ENCODE measurements around the gene PPP1R18.
"Not testable (repeated sequence)": the region's sequence is repeated elsewhere in the genome, so short reads cannot be mapped to it uniquely, and the experiment has no call there.

The PPP1R18 gene

DNA sequence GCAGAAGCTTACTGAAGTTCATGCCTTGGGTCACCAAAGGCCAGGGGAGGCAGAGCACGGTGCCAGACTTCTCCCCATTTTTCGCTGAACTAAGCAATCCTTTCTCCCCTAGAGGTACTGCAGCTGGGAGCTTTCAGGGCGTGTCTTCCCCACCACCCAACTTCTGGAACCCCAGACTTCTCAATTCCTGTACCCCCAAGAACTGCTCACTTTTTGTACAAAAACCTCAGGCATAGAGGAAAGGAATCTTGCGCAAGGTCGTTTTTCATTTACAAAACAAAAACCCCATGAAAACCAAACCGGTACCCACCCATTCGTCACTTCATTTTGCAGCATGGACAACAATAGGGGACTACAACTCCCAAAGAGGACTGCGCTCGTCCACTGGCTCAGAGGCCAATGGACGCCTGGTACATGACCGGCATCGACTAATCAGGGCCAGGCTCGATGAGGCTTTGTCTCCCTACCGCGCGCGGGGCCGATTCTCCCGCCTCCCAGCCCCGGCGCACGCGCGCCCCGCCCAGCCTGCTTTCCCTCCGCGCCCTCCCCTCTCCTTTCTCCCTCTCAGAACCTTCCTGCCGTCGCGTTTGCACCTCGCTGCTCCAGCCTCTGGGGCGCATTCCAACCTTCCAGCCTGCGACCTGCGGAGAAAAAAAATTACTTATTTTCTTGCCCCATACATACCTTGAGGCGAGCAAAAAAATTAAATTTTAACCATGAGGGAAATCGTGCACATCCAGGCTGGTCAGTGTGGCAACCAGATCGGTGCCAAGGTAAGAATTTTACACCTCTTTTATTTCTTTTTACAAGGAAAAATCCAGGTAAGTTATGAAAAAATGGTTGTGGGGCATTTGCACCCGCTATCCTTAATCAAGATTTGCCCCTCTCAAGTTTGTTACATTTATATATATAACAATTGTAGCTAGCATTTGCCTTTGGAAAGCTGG lies 33.6 kb upstream of the PPP1R18 start, which contains the start of gene TUBB:
Gene TUBB (plus strand): TSS at position 562 of the 947 bp plus-strand sequence. CDS start 155 bp downstream, at position 717.
- DNase-seq (ENCODE audit: low spot score): peak; percentile 99

- DNase-seq (ENCODE audit: low spot score): no peak
Measured at GRCh38 chr6:30719356-30719755, 32.9 kb upstream of the PPP1R18 start.

GRCh38 chr6:30717845-30718720 lies 31.6 kb upstream of the PPP1R18 start:
- DNase-seq (ENCODE audit: low spot score): not testable (repeated sequence)

DNA sequence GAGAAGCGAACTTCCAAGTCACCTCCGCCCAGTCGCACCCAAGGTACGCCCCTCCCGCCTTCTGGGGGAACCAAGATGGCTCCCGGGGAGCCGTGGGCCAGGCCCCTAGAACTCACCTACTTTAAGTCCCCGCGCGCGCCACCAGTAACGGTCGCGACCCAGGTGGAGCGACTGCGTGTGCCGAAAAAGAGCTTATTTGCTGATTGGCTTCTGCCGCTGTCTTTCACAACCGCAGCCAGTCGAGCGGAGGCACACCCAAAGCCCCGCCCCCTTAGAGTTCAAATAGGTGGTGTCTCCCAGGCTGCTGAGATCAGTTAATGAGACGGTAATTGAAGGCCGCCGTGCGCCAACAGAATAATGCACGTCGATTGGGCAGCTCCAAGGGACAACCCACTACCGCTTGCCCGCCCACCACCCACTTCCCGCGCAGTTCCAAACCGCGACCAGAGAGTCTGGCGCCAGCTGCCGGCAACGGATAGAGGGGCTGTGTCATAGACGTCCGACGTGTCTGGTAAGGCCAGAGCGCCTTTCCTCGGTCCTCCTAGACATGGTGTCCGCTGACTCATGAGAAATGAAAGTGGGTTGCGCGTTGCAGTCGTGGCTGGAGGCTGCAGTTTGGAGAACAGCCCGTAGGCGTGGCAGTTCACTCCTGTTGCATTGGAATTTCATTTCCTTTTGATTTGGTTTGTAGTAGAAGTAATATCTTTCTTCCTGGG lies 30.8 kb upstream of the PPP1R18 start, which contains the start of gene MDC1:
Gene MDC1 (minus strand): TSS at position 153 of the 716 bp plus-strand sequence. CDS start 2,106 bp downstream, outside the sequence.
- peak; percentile 100 for DNase-seq (ENCODE audit: low spot score)

DNA sequence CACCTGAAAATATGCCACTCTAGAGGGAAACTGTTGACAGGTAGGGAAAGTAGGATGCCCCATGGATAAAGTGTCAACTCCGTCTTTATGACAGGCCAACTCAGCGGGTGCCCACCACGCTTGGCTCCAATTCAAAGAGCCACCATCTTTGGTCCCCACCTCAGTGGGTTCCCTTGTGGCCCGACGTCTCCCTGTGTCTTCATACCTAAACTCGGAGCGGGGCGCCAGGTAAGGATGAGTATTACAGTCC lies 30.4 kb upstream of the PPP1R18 start:
- DNase-seq (ENCODE audit: low spot score): no peak

DNA sequence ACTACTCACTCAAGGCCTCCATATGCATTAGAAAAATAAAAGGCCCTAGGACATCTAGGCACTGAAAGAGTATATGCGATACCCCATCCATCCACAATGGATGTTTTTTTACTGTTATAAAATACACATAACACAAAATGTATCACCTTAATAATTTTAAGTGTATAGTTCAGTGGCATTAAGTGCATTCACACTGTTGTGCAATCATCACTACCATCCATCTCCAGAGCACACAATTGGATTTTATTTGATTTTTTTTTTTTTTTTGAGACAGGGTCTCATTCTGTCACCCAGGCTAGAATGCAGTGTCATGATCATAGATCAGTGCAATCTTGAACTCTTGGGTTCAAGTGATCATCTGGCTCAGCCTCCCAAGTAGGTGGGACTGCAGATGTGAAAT lies 27.8 kb upstream of the PPP1R18 start:
- DNase-seq (ENCODE audit: low spot score): no peak

DNA sequence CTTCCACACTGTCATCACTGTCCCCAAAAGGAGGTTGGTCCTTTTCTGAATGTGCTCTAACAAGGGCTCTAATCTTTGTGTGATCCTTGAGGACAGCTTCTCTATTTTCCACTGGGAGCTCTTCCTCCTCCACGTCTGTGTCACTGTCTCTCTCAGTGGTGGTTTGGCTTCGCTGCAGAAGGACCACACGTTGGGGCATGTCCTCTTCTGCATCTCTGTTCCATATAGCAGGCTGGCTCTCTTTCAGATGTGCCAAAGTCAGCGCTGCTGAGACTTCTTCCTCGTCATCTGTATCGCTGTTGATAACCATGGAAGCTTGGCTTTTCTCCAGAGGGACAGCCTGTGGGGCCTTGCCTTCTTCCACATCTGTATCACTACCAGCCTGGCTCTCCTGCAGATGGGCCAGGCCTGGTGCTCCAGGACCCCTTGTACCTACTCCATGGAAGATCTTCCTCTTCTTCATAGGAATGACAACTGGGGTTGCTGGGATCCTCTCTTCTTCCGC lies 26.0 kb upstream of the PPP1R18 start:
- no peak for DNase-seq (ENCODE audit: low spot score)

DNA sequence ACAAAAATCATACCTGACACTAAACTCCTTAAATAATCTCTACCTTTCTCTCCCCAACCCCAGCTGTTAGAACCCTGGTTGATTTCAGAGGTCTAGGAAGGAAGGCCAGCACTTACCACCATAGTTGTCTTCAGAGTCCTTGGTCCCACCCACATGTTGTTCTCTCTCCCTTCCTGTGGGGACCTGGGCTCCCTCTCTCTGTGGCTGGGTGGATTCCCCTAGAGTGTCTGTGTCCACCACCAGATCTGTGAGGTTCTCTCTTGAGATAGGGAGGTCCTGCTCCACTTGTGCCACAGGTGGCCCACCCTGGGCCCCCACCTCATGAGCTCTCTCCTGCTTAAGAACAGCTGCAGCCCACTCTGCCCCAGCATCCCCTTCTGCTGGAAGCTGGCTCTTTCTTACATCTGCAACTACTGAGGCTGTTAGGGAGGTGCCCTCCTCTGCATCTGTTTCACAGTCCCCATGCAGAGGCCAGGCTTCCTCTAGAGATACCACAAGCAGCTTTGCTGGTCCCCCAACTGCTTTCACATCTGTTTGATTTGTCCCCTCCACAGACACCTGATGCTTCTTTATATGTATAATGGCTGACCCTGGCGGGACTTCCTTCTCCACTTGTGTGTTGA lies 25.4 kb upstream of the PPP1R18 start:
- DNase-seq (ENCODE audit: low spot score): no peak

DNA sequence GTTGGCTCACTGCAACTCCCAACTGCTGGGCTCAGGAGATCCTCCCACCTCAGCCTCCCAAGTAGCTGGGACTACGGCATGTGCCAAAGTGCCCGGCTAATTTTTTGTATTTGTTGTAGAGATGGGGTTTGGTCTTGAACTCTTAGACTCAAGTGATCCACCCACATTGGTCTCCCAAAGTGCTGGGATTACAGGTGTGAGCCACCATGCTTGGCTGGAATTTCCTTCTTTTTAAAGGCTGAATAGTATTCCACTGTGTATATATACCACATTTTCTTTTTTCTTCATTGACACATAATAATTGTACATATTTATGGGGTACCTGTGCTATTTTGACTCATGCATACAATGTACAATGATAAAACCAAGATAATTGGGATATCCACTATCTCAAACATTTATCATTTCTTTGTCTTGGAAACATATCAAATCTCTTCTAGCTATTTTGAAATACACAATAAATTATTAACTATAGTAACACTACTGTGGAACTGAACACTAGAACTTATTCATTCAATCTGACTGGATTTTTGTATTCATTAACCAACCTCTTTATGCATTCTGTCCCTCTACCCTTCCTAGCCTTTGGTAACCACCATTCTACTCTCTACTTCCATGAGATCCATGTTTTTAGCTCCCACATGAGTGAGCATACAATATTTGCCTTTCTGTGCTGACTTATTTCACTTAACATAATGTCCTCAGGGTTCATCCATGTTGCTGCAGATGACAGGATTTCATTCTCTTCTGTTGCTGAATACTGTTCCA lies 22.8 kb upstream of the PPP1R18 start:
- DNase-seq (ENCODE audit: low spot score): no peak

DNA sequence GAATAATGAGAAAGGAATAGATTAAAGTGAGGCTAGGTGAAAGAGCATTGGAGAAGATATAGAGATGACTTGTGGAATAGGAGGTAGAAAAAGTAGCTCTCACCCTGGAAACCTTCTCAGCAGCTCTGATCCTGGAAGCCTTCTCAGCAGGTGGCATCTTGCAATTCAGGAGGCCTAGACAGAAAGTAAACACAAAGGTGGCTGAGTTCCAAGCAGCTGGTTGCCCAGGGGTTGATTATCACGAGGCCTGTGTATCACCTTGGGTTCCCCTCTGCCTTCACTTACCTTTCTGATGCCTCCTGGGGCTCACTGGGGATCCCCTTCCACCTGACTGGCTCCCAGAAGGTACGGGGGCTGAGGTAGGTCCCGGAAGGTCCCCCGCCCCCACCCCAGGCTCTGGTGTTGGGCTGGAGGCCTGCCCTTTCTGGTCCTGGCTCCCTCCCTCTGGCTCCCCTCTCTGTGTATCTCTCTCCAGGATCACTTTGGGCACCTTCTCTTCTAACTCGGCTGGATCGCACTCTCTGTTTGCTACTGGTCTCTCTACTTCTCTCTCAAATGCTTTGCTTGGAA lies 20.9 kb upstream of the PPP1R18 start:
- no peak for DNase-seq (ENCODE audit: low spot score)

DNA sequence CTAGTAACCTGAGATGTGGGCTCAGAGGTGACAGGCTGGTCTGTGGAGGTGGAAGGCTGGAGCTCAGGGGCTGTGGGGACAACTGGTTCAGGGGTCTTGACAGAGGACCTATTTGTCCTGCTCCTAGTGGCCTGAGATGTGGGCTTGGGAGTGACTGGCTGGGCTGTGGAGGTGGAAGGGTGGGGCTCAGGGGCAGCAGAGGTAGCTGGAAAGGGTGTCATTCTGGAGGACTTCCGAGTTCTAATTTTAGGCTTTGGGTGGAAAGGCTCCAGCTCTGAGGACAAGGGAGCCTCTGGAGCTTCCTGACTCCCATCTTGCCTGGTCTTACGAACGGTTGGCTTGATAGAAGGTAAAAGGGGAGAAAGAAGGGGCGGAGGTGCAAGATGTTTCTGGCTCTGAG lies 19.2 kb upstream of the PPP1R18 start:
- no peak for DNase-seq (ENCODE audit: low spot score)

GRCh38 chr6:30703821-30704220 lies 17.4 kb upstream of the PPP1R18 start:
- no peak for DNase-seq (ENCODE audit: low spot score)

GRCh38 chr6:30703011-30703410 lies 16.6 kb upstream of the PPP1R18 start:
- no peak for DNase-seq (ENCODE audit: low spot score)

DNA sequence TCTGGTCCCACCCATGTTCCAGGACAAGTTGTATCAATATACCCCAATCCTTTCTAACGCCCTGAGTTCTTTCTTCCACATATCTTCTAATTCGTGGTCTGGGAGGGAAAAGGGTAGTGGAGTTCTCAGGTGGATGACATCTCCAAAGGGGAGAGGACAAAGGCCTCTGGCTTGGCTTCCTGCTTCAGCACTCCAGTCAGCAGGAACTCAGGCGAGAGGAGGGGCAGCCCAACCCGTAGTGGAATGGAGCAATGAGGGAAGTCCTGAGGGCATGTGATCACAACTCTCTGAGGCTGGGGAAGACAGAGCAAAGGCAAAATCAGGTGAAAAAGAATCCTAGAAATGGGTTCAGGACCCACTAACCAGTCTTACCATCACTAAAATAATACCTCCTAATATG lies 13.9 kb upstream of the PPP1R18 start:
- no peak for DNase-seq (ENCODE audit: low spot score)

DNA sequence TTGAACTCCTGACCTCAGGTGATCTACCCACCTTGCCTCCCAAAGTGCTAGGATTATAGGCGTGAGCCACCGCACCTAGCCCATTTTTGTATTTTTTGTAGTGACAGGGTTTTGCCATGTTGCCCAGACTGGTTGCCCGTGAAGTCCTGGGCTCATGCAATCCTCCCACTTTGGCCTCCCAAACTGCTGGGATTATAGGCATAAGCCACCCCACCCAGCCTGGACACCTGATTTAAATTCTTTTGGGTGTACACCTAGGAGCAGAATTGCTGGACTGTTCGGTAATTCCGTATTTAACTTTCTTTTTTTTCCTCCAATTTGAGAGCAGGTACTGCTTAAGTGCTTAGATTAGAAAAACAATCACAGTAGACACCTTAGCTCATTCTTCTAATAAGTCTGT lies 10.0 kb upstream of the PPP1R18 start:
- DNase-seq (ENCODE audit: low spot score): no peak

DNA sequence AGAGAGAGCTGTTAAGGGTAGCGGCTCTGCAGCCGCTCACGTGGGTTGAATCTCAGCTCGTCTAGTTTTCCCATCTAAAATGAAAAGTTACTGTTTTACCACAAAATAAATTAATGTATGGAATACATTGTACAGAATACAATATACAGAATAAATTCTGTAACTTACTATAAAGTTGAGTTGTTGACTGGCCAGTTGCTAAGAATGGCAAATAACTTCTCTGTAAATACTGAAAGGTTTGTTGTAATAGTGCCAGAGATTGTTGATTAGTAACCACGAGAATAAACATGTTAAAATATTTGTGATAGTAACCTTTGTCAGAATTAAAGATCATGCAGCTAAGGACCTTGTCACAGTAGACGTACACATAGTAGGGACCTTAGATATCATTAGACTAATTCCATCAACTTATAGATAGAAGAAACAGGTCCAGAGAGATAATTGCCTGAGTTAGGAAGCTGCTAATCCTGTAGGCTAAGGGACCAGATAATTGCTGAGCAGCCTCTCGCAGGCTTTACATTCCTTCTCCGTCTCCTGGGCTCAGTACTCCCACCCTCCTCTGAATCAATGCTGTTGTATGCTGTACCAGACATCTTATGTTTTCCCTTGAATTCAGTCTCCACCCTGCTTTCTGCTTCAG lies 4.9 kb upstream of the PPP1R18 start:
- DNase-seq (ENCODE audit: low spot score): no peak

- peak; percentile 89 for DNase-seq (ENCODE audit: low spot score)
Measured at GRCh38 chr6:30690403-30691207, 4.2 kb upstream of the PPP1R18 start, which contains the start of gene NRM. NRM (minus strand) TSS chr6:30690984; CDS start chr6:30690974, 10 bp downstream.

GRCh38 chr6:30689985-30690384 lies 3.5 kb upstream of the PPP1R18 start:
- no peak for DNase-seq (ENCODE audit: low spot score)
